Spinal cord (tissue), 10 donors: ENCODE data around the gene ADCYAP1R1. TPM values are rescaled to one million over a fixed set of nuclear protein-coding genes. Genes with fewer than 3 reads are reported as not detected.
"Not testable (repeated sequence)": the region's sequence is repeated elsewhere in the genome, so short reads cannot be mapped to it uniquely, and the experiment has no call there.

Experiments used
- DNase-seq, 6 donors: peaks; one replicate each; pipeline versions ENCODE4 v3.0.0 to v3.0.0-alpha.2; 2013 to 2015; ENCODE audit warnings: low spot score in 6 of 6, low read depth in 4 of 6
- H3K27ac ChIP-seq: one replicate; pipeline ENCODE4 v1.5.1; 2013; ENCODE audit warnings: low read depth, low read length, control low read depth
- H3K27me3 ChIP-seq: one replicate; pipeline ENCODE4 v1.6.1; 2013; ENCODE audit warnings: low read length; ENCODE audit not compliant: control insufficient read depth, insufficient read depth
- H3K36me3 ChIP-seq: one replicate; pipeline ENCODE4 v1.6.1; 2013; ENCODE audit warnings: low read length; ENCODE audit not compliant: control insufficient read depth, insufficient read depth
- H3K4me1 ChIP-seq: one replicate; pipeline ENCODE4 v1.6.1; 2013; ENCODE audit warnings: low read length; ENCODE audit not compliant: control insufficient read depth, insufficient read depth
- H3K4me3 ChIP-seq: one replicate; pipeline ENCODE4 v1.5.1; 2013; ENCODE audit warnings: low read depth, low read length, control low read depth
- H3K9me3 ChIP-seq: one replicate; pipeline ENCODE4 v1.6.1; 2013; ENCODE audit warnings: low read length; ENCODE audit not compliant: control insufficient read depth, insufficient read depth
- WGBS: methylation state at CpG from one replicate; pipeline ENCODE4 v1.1.5; 2013; ENCODE audit warnings: missing lambda C conversion rate; ENCODE audit not compliant: insufficient coverage; 5-methylcytosine and 5-hydroxymethylcytosine counted together
- polyA plus RNA-seq, 2 donors: library from polyadenylated mRNA; unstranded; fragments of 120-200 nt; gene quantifications; one replicate each; pipeline ENCODE4 v1.2.1, GENCODE V29; 2013; ENCODE audit not compliant: insufficient read length in 2 of 2
- small RNA-seq: library from RNA; depleted of rRNA; stranded (forward); fragments of <200 nt; gene quantifications from one replicate; pipeline ENCODE3, GENCODE V24; 2014; ENCODE audit warnings: low replicate concordance
- total RNA-seq, 2 donors: library from RNA; depleted of rRNA in 1 of 2; stranded (reverse); fragments of 120-200 nt in 1 of 2; fragments of >200 nt in 1 of 2; gene quantifications; one replicate each; pipeline versions ENCODE4 v1.2.3 to v1.2.4, GENCODE V29; 2013 to 2014
- donor health status: healthy.

Gene ADCYAP1R1
- total and polyA plus RNA-seq, 4 donors: 68.2 to 253 (median 138) TPM

- Histone ChIP-seq H3K27ac (no peak overlapping the region), H3K27me3 (no peaks in the 10 kb centered on the region), H3K9me3 (no peaks in the 10 kb centered on the region), H3K4me1 (no peaks in the 10 kb centered on the region), H3K36me3 (no peaks in the 10 kb centered on the region), H3K4me3 (no peak overlapping the region)
- DNase-seq: no peak
- WGBS: no CpG with 5 or more reads among the region's 1 CpG
Measured at GRCh38 chr7:31146030-31146429, 93.9 kb downstream of the ADCYAP1R1 start.

- Histone ChIP-seq H3K27ac (no peak overlapping the region), H3K4me1 (no peaks in the 10 kb centered on the region), H3K4me3 (no peak overlapping the region), H3K27me3 (no peaks in the 10 kb centered on the region), H3K9me3 (no peaks in the 10 kb centered on the region), H3K36me3 (no peaks in the 10 kb centered on the region)
- DNase-seq: no peak
- WGBS: 100% methylated on average over 1 of the region's 4 CpGs
Measured at GRCh38 chr7:31146538-31146937, 94.4 kb downstream of the ADCYAP1R1 start.

DNA sequence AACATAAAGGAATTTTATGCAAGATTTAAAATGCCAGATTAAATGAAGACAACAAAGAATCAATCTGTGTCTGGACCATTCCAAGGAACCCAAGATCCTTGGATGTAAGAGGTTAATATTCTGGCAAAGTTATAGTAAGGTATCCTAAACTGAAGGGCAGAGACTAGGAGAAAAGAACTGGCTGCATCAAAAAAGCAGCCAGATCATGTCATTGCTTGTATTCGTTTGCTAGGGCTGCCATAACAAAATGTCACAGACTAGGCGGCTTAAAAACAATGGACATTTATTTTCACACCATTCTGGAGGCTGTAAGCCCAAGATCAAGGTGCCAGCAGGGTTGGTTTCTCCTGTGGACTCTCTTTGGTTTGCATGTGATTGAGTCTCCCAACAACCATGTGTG is 99.7 kb downstream of the ADCYAP1R1 start:
- Histone ChIP-seq H3K36me3 (no peaks in the 10 kb centered on the region), H3K9me3 (no peaks in the 10 kb centered on the region), H3K4me3 (no peak overlapping the region), H3K4me1 (no peaks in the 10 kb centered on the region), H3K27me3 (no peaks in the 10 kb centered on the region), H3K27ac (no peak overlapping the region)
- DNase-seq: no peak
- WGBS: 72% methylated on average over 2 of the region's 2 CpGs

DNA sequence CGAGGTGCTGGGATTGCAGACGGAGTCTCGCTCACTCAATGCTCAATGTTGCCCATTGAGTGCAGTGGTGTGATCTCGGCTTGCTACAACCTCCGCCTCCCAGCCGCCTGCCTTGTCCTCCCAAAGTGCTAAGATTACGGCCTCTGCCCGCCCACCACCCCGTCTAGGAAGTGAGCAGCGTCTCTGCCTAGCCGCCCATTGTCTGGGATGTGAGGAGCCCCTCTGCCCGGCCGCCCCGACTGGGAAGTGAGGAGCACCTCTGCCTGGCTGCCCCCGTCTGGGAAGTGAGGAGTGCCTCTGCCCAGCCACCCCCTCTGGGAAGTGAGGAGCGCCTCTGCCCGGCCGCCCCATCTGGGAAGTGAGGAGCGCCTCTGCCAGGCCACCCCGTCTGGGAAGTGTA is 101.2 kb downstream of the ADCYAP1R1 start:
- not testable (repeated sequence) for H3K36me3 ChIP-seq, DNase-seq, H3K4me1 ChIP-seq, H3K27ac ChIP-seq, H3K27me3 ChIP-seq, H3K9me3 ChIP-seq, H3K4me3 ChIP-seq
- 98% methylated on average over 14 of the region's 20 CpGs for WGBS

DNA sequence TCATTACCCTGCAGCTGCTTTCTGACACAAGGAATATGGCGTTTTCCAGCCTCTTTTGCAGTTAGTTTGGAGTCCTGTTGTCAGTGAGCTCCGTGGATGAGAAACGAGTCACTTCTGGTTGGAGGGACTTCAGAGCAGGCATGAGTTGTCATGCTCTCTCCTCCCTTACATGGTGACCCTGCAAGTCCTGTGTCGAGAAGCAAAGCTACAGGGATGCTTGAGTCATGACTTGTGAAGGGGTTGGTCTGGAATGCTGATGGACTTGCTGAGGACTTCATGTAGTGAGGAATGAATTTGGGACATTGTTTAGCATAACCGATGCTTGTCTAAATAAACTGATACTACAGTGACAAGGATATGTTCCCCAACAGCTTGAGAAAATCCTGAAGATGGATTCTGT is 108.8 kb downstream of the ADCYAP1R1 start:
- Histone ChIP-seq H3K4me1 (no peaks in the 10 kb centered on the region), H3K4me3 (no peak overlapping the region), H3K36me3 (no peaks in the 10 kb centered on the region), H3K27me3 (no peaks in the 10 kb centered on the region), H3K9me3 (no peaks in the 10 kb centered on the region), H3K27ac (no peak overlapping the region)
- 83% methylated on average over 4 of the region's 5 CpGs for WGBS
- no peak for DNase-seq

Small RNAs within 50 kb of the gene (small RNA-seq; reads per million reads assigned to genes)
- not detected for gene AC006466.1

Other genes with a start within 250 kb of the ADCYAP1R1 start
- 10 to 100 TPM; 64.4 to 81.2 TPM for gene AQP1, start 140.5 kb upstream of the ADCYAP1R1 start, total RNA-seq
- 100 to 1,000 TPM in 1 of 2 donors, 10 to 100 TPM in 1; 98.2 to 120 TPM for gene AQP1, start 140.5 kb upstream of the ADCYAP1R1 start, polyA plus RNA-seq
- gene GHRHR, start 88.4 kb upstream of the ADCYAP1R1 start, total RNA-seq: 1 to 10 TPM; 2.7 to 4.4 TPM
- gene GHRHR, start 88.4 kb upstream of the ADCYAP1R1 start, polyA plus RNA-seq: 1 to 10 TPM; 4.3 to 5.2 TPM